Measurements from ENCODE around the gene PHYHD1.

PHYHD1 gene

DNA sequence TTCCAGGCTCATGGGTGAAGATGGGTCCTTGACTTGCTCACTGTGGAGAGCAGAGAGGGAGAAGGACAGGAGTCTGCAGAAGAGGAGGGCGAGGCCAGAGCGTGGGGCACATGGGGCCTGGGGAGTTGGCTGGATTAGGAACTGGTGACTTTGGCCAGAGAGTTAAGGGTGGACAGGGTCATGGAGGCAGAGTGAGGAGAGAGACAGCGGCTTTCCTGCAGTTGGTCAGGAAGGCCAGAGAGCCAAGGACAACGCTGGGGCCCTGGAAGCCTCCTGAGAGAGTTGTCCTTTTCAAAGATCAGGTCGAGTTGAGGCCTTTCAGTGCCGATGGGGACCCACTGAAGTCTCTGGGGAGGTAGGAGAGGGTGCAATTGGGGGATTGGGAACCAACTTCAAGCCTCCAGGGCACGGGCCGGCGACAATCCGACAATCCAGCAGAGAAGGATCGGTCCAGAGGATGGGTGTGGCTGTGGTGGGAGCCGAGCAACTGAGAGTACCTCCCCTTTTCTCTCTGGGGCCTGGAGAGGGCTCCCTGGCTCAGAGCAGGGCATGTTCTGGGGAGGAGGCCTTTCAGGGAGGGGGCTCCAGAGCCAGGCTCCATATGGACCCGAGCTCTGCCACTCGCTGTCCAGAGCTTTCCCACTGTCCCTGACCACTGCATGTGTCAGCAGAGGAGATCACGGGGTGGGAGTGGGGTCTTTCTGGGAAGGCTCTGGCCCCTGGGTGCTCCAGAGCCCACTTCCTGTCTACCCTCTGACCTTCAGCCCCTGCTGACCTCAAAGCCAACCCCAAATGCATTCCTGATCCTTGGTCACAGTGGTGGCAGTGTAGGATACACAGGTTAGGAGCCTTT, 7.5 kb upstream of the PHYHD1 start:
- H3K4me3 ChIP-seq (replicated peaks in 1 of 2; ENCODE audit: low read depth in 2 of 2, low read length in 2 of 2), result peak overlapping the region in 1 of 2 donors; percentile 4
- TF ChIP-seq, protein P1, sequence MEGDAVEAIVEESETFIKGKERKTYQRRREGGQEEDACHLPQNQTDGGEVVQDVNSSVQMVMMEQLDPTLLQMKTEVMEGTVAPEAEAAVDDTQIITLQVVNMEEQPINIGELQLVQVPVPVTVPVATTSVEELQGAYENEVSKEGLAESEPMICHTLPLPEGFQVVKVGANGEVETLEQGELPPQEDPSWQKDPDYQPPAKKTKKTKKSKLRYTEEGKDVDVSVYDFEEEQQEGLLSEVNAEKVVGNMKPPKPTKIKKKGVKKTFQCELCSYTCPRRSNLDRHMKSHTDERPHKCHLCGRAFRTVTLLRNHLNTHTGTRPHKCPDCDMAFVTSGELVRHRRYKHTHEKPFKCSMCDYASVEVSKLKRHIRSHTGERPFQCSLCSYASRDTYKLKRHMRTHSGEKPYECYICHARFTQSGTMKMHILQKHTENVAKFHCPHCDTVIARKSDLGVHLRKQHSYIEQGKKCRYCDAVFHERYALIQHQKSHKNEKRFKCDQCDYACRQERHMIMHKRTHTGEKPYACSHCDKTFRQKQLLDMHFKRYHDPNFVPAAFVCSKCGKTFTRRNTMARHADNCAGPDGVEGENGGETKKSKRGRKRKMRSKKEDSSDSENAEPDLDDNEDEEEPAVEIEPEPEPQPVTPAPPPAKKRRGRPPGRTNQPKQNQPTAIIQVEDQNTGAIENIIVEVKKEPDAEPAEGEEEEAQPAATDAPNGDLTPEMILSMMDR (IDR thresholded peaks at IDR 0.05; ENCODE audit: low read depth, low read length), result no peak
- DNase-seq (ENCODE audit: low read depth in 2 of 2), result no peak

DNA sequence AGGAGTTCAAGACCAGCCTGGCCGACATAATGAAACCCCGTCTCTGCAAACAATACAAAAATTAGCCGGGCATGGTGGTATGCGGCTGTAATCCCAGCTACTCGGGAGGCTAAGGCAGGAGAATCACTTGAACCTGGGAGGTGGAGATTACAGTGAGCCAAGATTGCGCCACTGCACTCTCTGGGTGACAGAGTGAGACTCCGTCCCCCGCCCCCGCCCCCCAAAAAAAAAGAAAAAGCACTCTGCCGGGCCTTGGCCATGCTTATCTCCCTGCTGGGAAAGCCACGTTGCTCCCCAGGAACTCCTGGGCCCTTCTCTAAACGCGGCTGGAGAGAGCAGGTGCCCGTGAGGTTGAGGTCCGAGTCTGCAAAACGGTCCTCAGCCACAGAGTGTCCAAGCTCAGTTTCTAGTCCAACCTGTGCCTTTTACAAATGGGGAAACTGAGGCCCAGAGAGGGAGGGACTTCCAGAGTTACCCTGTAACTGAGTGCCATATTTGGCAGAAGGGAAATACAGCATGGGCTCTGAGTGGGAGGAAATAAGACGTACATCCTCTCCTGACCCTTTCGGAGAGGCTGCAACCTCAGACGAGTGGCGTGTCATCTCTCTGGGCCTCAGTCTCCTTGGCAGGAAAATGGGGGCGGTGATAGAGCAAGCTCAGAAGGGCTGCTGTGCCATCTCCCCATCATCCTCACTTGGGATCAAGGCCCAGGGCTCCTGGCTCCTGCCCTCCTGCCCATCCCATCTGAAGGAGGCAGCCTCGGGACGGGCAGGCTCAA, 6.6 kb upstream of the PHYHD1 start:
- no peak for DNase-seq (ENCODE audit: low read depth in 2 of 2)
- H3K4me3 ChIP-seq (replicated peaks in 1 of 2; ENCODE audit: low read depth in 2 of 2, low read length in 2 of 2), result no peak overlapping the region
- TF ChIP-seq, protein P1 (IDR thresholded peaks at IDR 0.05; ENCODE audit: low read depth, low read length), result no peak

DNA sequence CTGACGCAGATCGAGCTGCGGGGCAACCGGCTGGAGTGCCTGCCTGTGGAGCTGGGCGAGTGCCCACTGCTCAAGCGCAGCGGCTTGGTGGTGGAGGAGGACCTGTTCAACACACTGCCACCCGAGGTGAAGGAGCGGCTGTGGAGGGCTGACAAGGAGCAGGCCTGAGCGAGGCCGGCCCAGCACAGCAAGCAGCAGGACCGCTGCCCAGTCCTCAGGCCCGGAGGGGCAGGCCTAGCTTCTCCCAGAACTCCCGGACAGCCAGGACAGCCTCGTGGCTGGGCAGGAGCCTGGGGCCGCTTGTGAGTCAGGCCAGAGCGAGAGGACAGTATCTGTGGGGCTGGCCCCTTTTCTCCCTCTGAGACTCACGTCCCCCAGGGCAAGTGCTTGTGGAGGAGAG, 4.6 kb upstream of the PHYHD1 start:
- TF ChIP-seq, protein P1 (IDR thresholded peaks at IDR 0.05; ENCODE audit: low read depth, low read length), result no peak
- peak; percentile 37 to 52 for DNase-seq (ENCODE audit: low read depth in 2 of 2)
- no peak overlapping the region for H3K4me3 ChIP-seq (replicated peaks in 1 of 2; ENCODE audit: low read depth in 2 of 2, low read length in 2 of 2)

DNA sequence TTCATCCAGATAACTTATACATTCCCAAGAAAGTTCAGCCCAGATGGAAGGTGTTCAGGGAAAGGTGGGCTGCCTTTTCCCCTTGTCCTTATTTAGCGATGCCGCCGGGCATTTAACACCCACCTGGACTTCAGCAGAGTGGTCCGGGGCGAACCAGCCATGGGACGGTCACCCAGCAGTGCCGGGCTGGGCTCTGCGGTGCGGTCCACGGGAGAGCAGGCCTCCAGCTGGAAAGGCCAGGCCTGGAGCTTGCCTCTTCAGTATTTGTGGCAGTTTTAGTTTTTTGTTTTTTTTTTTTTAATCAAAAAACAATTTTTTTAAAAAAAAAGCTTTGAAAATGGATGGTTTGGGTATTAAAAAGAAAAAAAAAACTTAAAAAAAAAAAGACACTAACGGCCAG, 4.0 kb upstream of the PHYHD1 start:
- no peak for DNase-seq (ENCODE audit: low read depth in 2 of 2)
- no peak overlapping the region for H3K4me3 ChIP-seq (replicated peaks in 1 of 2; ENCODE audit: low read depth in 2 of 2, low read length in 2 of 2)
- TF ChIP-seq, protein P1 (IDR thresholded peaks at IDR 0.05; ENCODE audit: low read depth, low read length), result no peak

DNA sequence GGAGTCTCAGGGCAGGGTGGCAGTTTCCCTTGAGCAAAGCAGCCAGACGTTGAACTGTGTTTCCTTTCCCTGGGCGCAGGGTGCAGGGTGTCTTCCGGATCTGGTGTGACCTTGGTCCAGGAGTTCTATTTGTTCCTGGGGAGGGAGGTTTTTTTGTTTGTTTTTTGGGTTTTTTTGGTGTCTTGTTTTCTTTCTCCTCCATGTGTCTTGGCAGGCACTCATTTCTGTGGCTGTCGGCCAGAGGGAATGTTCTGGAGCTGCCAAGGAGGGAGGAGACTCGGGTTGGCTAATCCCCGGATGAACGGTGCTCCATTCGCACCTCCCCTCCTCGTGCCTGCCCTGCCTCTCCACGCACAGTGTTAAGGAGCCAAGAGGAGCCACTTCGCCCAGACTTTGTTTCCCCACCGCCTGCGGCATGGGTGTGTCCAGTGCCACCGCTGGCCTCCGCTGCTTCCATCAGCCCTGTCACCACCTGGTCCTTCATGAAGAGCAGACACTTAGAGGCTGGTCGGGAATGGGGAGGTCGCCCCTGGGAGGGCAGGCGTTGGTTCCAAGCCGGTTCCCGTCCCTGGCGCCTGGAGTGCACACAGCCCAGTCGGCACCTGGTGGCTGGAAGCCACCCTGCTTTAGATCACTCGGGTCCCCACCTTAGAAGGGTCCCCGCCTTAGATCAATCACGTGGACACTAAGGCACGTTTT, 3.5 kb upstream of the PHYHD1 start:
- no peak overlapping the region for H3K4me3 ChIP-seq (replicated peaks in 1 of 2; ENCODE audit: low read depth in 2 of 2, low read length in 2 of 2)
- peak; percentile 92 to 94 for DNase-seq (ENCODE audit: low read depth in 2 of 2)
- TF ChIP-seq, protein P1 (IDR thresholded peaks at IDR 0.05; ENCODE audit: low read depth, low read length), result no peak

DNA sequence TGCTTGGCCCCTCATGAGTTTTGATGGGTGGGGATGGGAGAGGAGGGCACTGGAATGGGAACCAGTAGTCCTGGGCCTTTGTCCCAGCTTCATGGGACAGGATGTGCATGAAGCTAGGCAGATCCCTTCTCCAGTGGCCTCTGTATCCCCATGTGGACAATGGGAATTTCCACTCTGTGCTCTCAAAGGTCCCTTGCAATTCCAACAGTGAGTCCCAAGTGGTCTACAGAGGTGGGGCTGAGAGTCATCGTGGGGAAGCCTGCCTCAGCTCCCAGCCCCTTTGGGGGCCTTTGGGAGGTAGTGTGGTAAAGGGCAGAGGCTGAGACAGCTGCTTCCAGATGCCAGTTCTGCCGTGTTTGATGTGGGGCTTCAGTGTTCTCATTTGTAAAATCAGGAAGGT, 1.9 kb upstream of the PHYHD1 start:
- TF ChIP-seq, protein P1 (IDR thresholded peaks at IDR 0.05; ENCODE audit: low read depth, low read length), result no peak
- no peak overlapping the region for H3K4me3 ChIP-seq (replicated peaks in 1 of 2; ENCODE audit: low read depth in 2 of 2, low read length in 2 of 2)
- DNase-seq (ENCODE audit: low read depth in 2 of 2), result no peak
